Inflammatory macrophage (primary cell): Measurements from ENCODE around the gene ARHGEF38.
A peak's percentile ranks its signal among the peaks of the same experiment; 100 is the strongest.
"Not testable (repeated sequence)": the region's sequence is repeated elsewhere in the genome, so short reads cannot be mapped to it uniquely, and the experiment has no call there.

Experiments
- DNase-seq, 2 donors: peaks; one replicate each; pipeline ENCODE4 v3.0.0-alpha.2; 2020 to 2022

ARHGEF38 gene

GRCh38 chr4:105657117-105657765, 104.8 kb downstream of the ARHGEF38 start:
- no peak for DNase-seq

GRCh38 chr4:105659190-105659589, 106.8 kb downstream of the ARHGEF38 start:
- DNase-seq = no peak

GRCh38 chr4:105661028-105661427, 108.6 kb downstream of the ARHGEF38 start:
- DNase-seq = no peak

GRCh38 chr4:105662935-105663675, 110.7 kb downstream of the ARHGEF38 start:
- DNase-seq = no peak

- DNase-seq = no peak
Observed at GRCh38 chr4:105666693-105667092, 114.3 kb downstream of the ARHGEF38 start.

GRCh38 chr4:105670684-105671083, 118.3 kb downstream of the ARHGEF38 start:
- no peak for DNase-seq

- no peak for DNase-seq
Observed at GRCh38 chr4:105671301-105671700, 118.9 kb downstream of the ARHGEF38 start.

- no peak for DNase-seq
Observed at GRCh38 chr4:105674011-105674410, 121.6 kb downstream of the ARHGEF38 start.

GRCh38 chr4:105677709-105678108, 125.3 kb downstream of the ARHGEF38 start:
- no peak for DNase-seq

GRCh38 chr4:105679186-105679585, 126.8 kb downstream of the ARHGEF38 start:
- DNase-seq = no peak

GRCh38 chr4:105683038-105683437, 130.6 kb downstream of the ARHGEF38 start:
- DNase-seq = no peak

GRCh38 chr4:105686571-105686970, 134.2 kb downstream of the ARHGEF38 start:
- DNase-seq = no peak

GRCh38 chr4:105694812-105695211, 142.4 kb downstream of the ARHGEF38 start:
- not testable (repeated sequence) for DNase-seq

GRCh38 chr4:105695832-105696231, 143.4 kb downstream of the ARHGEF38 start:
- DNase-seq = not testable (repeated sequence)

- DNase-seq = no peak
Observed at GRCh38 chr4:105698607-105699006, 146.2 kb downstream of the ARHGEF38 start.

- DNase-seq = no peak
Observed at GRCh38 chr4:105707782-105708180, 155.4 kb downstream of the ARHGEF38 start.

- DNase-seq = peak; percentile 94 to 95
Observed at GRCh38 chr4:105708181-105709080, 156.0 kb downstream of the ARHGEF38 start, which contains the start of the genes GSTCD and INTS12. Gene GSTCD (plus strand): TSS chr4:105708784. CDS start chr4:105717614, 8,830 bp downstream. Gene INTS12 (minus strand): TSS chr4:105708689. CDS start chr4:105700005, 8,684 bp downstream.

- peak; percentile 12 to 32 for DNase-seq
Observed at GRCh38 chr4:105709081-105709450, 156.6 kb downstream of the ARHGEF38 start.

- DNase-seq = no peak
Observed at GRCh38 chr4:105710012-105710600, 157.7 kb downstream of the ARHGEF38 start.

- no peak for DNase-seq
Observed at GRCh38 chr4:105710678-105711077, 158.3 kb downstream of the ARHGEF38 start.

GRCh38 chr4:105712766-105713165, 160.3 kb downstream of the ARHGEF38 start:
- DNase-seq = no peak

- DNase-seq = peak; percentile 56 to 87
Observed at GRCh38 chr4:105714071-105714521, 161.7 kb downstream of the ARHGEF38 start.
